ENCODE data around the gene ADAMTS12.

DNA sequence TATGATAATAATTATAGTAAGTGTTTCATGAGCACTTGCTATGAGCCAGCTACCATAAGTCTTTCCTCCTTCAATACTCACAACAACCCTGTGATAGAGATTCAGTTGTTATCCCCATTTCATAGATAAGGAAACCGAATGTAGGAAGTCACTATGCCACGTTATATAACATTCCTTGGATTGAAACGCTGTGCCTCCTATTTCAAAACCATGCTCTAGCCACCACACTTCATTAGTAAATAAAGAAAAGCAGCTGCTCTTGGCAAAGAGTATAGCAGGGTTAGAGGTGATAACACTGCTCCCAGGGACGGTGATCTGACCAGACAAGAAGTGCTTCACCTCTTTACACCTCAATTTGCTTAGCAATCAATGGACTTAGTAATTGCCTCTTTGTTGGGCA lies 5.5 kb downstream of the ADAMTS12 start:
- no peak for TF ChIP-seq SIX5 (IDR thresholded peaks at IDR 0.05; ENCODE audit: low read depth, low read length, severe bottlenecking)
- TF ChIP-seq, protein P1, sequence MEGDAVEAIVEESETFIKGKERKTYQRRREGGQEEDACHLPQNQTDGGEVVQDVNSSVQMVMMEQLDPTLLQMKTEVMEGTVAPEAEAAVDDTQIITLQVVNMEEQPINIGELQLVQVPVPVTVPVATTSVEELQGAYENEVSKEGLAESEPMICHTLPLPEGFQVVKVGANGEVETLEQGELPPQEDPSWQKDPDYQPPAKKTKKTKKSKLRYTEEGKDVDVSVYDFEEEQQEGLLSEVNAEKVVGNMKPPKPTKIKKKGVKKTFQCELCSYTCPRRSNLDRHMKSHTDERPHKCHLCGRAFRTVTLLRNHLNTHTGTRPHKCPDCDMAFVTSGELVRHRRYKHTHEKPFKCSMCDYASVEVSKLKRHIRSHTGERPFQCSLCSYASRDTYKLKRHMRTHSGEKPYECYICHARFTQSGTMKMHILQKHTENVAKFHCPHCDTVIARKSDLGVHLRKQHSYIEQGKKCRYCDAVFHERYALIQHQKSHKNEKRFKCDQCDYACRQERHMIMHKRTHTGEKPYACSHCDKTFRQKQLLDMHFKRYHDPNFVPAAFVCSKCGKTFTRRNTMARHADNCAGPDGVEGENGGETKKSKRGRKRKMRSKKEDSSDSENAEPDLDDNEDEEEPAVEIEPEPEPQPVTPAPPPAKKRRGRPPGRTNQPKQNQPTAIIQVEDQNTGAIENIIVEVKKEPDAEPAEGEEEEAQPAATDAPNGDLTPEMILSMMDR (IDR thresholded peaks at IDR 0.05 in 2 of 3, conservative IDR thresholded peaks at IDR 0.05 in 1 of 3; ENCODE audit: control insufficient read depth in 2 of 3, extremely low read depth in 1 of 3, insufficient read depth in 1 of 3, low read depth in 3 of 3, low read length in 3 of 3) = no peak
- no peak for TF ChIP-seq YY1 (IDR thresholded peaks at IDR 0.05; ENCODE audit: low read depth, low read length)
- TF ChIP-seq ZNF274 (IDR thresholded peaks at IDR 0.05; ENCODE audit: insufficient read depth, insufficient read length) = no peak
- TF ChIP-seq TBL1XR1 (IDR thresholded peaks at IDR 0.05; ENCODE audit: low read depth, low read length) = no peak
- no peak for TF ChIP-seq ZNF384 (IDR thresholded peaks at IDR 0.05; ENCODE audit: borderline replicate concordance, low read depth, low read length)
- no peak for TF ChIP-seq RBBP5 (conservative IDR thresholded peaks at IDR 0.05)
- TF ChIP-seq EZH2 (IDR thresholded peaks at IDR 0.05; ENCODE audit: borderline replicate concordance, control insufficient read depth, low read depth, low read length) = no peak
- no peak for TF ChIP-seq SPI1 (IDR thresholded peaks at IDR 0.05; ENCODE audit: borderline replicate concordance, insufficient read depth, low read depth, low read length)
